DND-41 (cell line): ENCODE data around the gene SLC6A18.

ENCODE experiments used
- ATAC-seq: fragments of 200-7000 bp; cut with Tn5 transposase; 3 replicates; pipeline ENCODE4 v1.9.1; 2021; ENCODE audit warnings: low read depth; ENCODE audit not compliant: insufficient read depth
- DNase-seq: peaks from one replicate; pipeline ENCODE4 v3.0.0-alpha.2; 2020
- H2AFZ ChIP-seq: 2 replicates; pipeline ENCODE4 v1.6.0; 2012; ENCODE audit warnings: low read depth, low read length
- H3K27ac ChIP-seq: 2 replicates; pipeline ENCODE4 v1.5.1; 2012; ENCODE audit warnings: low read length, inconsistent platforms
- H3K27me3 ChIP-seq: fragments of 200-600 bp; sonication (generic); 2 replicates; pipeline ENCODE4 v1.6.0; 2012; ENCODE audit warnings: low read length, mild to moderate bottlenecking, inconsistent platforms; ENCODE audit not compliant: insufficient read depth, poor library complexity
- H3K36me3 ChIP-seq: 2 replicates; pipeline ENCODE4 v1.5.1; 2012; ENCODE audit warnings: low read length, inconsistent platforms; ENCODE audit not compliant: insufficient read depth
- H3K4me1 ChIP-seq: 2 replicates; pipeline ENCODE4 v1.5.1; 2012; ENCODE audit warnings: mild to moderate bottlenecking, low read length; ENCODE audit not compliant: insufficient read depth
- H3K4me2 ChIP-seq: 2 replicates; pipeline ENCODE4 v1.6.0; 2012; ENCODE audit warnings: mild to moderate bottlenecking, moderate library complexity, low read length, inconsistent platforms; ENCODE audit not compliant: insufficient read depth
- H3K4me3 ChIP-seq, 2 experiments: fragments of 200-600 bp in 1 of 2; shearing (Covaris generic) in 1 of 2; 2 replicates each; pipeline ENCODE4 v1.5.1; 2012 to 2016; ENCODE audit warnings: inconsistent platforms in 2 of 2, low read length in 2 of 2, mild to moderate bottlenecking in 2 of 2, low read depth in 1 of 2, moderate library complexity in 1 of 2
- H3K79me2 ChIP-seq: 2 replicates; pipeline ENCODE4 v1.6.0; 2012; ENCODE audit warnings: low read length, inconsistent platforms; ENCODE audit not compliant: insufficient read depth
- H3K9ac ChIP-seq: 2 replicates; pipeline ENCODE4 v1.6.0; 2012; ENCODE audit warnings: low read depth, mild to moderate bottlenecking, inconsistent platforms, low read length, moderate library complexity
- H3K9me3 ChIP-seq: 2 replicates; pipeline ENCODE4 v1.5.1; 2012; ENCODE audit warnings: low read length, moderate library complexity, mild to moderate bottlenecking, inconsistent platforms; ENCODE audit not compliant: insufficient read depth, severe bottlenecking
- H4K20me1 ChIP-seq: 2 replicates; pipeline ENCODE4 v1.6.0; 2012; ENCODE audit warnings: low read length; ENCODE audit not compliant: insufficient read depth
- CTCF ChIP-seq: IDR thresholded peaks from 2 replicates; pipeline ENCODE4 v1.5.1; 2012; ENCODE audit warnings: borderline replicate concordance, low read length, moderate library complexity, mild to moderate bottlenecking; ENCODE audit not compliant: poor library complexity, severe bottlenecking; ENCODE audit errors: extremely low read depth
- EZH2 ChIP-seq: IDR thresholded peaks from 3 replicates; pipeline ENCODE4 v1.6.1; 2012; ENCODE audit warnings: borderline replicate concordance, low read depth, mild to moderate bottlenecking, moderate library complexity, low read length, inconsistent platforms; ENCODE audit not compliant: severe bottlenecking

Gene SLC6A18

GRCh38 chr5:1257363-1257762 lies 32.2 kb downstream of the SLC6A18 start:
- H3K4me2 ChIP-seq, result no peak overlapping the region
- H3K4me1 ChIP-seq, result peaks cover 20% of the 10 kb centered on the region
- H3K27ac ChIP-seq, result no peak overlapping the region; the same call in 1 of the 2 replicates
- H3K9ac ChIP-seq, result no peak overlapping the region
- ATAC-seq, result no peak
- no peak for DNase-seq
- no peak overlapping the region for H2AFZ ChIP-seq
- H3K9me3 ChIP-seq, result peaks cover 12% of the 10 kb centered on the region
- no peak overlapping the region for H3K4me3 ChIP-seq
- no peaks in the 10 kb centered on the region for H3K79me2 ChIP-seq
- H4K20me1 ChIP-seq, result no peaks in the 10 kb centered on the region
- TF ChIP-seq EZH2 (no peak), CTCF (no peak)
- H3K27me3 ChIP-seq, result no peaks in the 10 kb centered on the region
- peaks cover under 1% of the 10 kb centered on the region; the same call in 1 of the 2 replicates for H3K36me3 ChIP-seq

DNA sequence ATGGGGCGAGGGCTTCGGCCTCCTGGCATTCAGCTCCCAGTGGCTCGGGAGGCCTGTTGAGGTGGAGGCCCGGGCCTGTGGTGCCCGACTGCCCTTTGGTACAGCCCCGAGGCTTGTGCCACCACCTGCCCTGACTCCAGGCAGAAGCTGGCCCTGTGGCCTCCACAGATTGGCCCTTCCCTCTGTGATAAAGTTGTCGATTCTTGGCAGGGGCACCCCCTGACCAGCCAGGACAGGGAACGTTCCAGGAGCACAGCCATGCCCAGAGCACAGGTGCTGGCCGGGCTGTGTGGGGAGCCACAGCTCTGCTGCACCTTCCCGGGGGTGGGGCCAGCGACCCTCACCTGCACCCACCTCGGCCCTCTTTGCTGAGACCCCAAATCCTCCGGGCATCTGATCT lies 32.7 kb downstream of the SLC6A18 start:
- H2AFZ ChIP-seq, result no peak overlapping the region
- no peaks in the 10 kb centered on the region for H4K20me1 ChIP-seq
- no peak overlapping the region for H3K9ac ChIP-seq
- DNase-seq (no peak), ATAC-seq (no peak)
- peaks cover 20% of the 10 kb centered on the region for H3K4me1 ChIP-seq
- peaks cover 17% of the 10 kb centered on the region for H3K9me3 ChIP-seq
- peaks cover 5% of the 10 kb centered on the region for H3K36me3 ChIP-seq
- H3K79me2 ChIP-seq, result no peaks in the 10 kb centered on the region
- TF ChIP-seq CTCF (no peak), EZH2 (no peak)
- H3K4me3 ChIP-seq, result no peak overlapping the region
- no peaks in the 10 kb centered on the region for H3K27me3 ChIP-seq
- no peak overlapping the region for H3K4me2 ChIP-seq
- no peak overlapping the region for H3K27ac ChIP-seq

GRCh38 chr5:1259806-1260480 lies 34.8 kb downstream of the SLC6A18 start:
- H3K9ac ChIP-seq, result no peak overlapping the region
- no peak overlapping the region for H3K4me2 ChIP-seq
- peaks cover 10% of the 10 kb centered on the region for H3K4me1 ChIP-seq
- H3K79me2 ChIP-seq, result no peaks in the 10 kb centered on the region
- H3K4me3 ChIP-seq, result no peak overlapping the region
- H3K27me3 ChIP-seq, result no peaks in the 10 kb centered on the region
- no peaks in the 10 kb centered on the region for H4K20me1 ChIP-seq
- no peak overlapping the region for H2AFZ ChIP-seq
- TF ChIP-seq CTCF (no peak), EZH2 (no peak)
- H3K27ac ChIP-seq, result no peak overlapping the region
- ATAC-seq, result no peak
- H3K9me3 ChIP-seq, result peaks cover 24% of the 10 kb centered on the region
- H3K36me3 ChIP-seq, result peaks cover 21% of the 10 kb centered on the region
- DNase-seq, result no peak

GRCh38 chr5:1261643-1262042 lies 36.5 kb downstream of the SLC6A18 start:
- Histone ChIP-seq H3K4me2 (no peak overlapping the region), H3K4me3 (no peak overlapping the region), H3K27ac (no peak overlapping the region), H3K79me2 (no peaks in the 10 kb centered on the region), H3K36me3 (peaks cover 27% of the 10 kb centered on the region), H3K4me1 (no peaks in the 10 kb centered on the region), H2AFZ (no peak overlapping the region), H3K27me3 (no peaks in the 10 kb centered on the region), H4K20me1 (no peaks in the 10 kb centered on the region), H3K9me3 (peaks cover 24% of the 10 kb centered on the region), H3K9ac (no peak overlapping the region)
- no peak for DNase-seq
- ATAC-seq, result no peak
- no peak for TF ChIP-seq CTCF
